ENCODE measurements around the gene MVB12B. TPM values are rescaled to one million over a fixed set of nuclear protein-coding genes. Genes with fewer than 3 reads are reported as not detected.

Gene MVB12B
- total RNA-seq, 1 experiment from 2014 or later, result 3.2 TPM

GRCh38 chr9:126499005-126499910 is 172.6 kb downstream of the MVB12B start:
- Histone ChIP-seq H3K9me3 (no peaks in the 10 kb centered on the region), H3K4me3 (peak overlapping the region; percentile 43), H3K27me3 (no peaks in the 10 kb centered on the region), H3K36me3 (no peaks in the 10 kb centered on the region)
- peak; percentile 31 for DNase-seq

DNA sequence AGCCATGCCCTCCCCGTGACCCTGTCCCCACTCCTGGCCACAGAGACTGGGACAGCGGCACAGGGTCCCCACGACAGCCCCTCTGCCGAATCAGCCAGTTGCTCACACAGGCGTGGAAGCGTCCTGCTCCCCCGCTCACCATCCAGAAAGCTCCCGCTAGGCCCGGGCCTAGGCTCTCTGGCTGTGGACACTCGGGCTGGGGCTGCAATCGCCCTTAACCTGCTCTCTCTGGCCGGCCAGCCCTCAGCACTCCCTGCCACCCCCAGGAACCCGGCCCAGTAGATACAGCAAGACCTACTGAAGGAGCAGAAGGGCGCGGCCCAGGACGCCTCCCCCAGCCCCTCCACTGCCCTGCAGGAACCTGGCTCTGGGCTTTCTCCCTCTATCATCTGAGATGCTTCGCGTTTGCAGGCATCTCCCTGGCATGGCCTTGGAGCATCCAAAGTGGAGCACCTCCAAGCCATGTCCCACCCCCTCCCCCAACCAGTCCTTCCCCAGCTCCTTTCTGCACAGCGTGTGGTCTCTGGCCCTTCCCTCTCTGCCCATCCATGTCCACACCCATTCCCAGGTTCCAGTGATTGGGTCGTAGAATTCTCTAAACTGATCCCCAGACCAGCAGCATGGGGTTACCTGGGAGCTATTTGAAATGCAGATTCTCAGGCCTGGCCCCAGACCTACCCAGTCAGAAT is 173.4 kb downstream of the MVB12B start:
- Histone ChIP-seq H3K27me3 (no peaks in the 10 kb centered on the region), H3K36me3 (no peaks in the 10 kb centered on the region), H3K4me3 (no peak overlapping the region; the same call in 1 of the 2 replicates), H3K9me3 (no peaks in the 10 kb centered on the region)
- no peak for DNase-seq

GRCh38 chr9:126500600-126501382 is 174.2 kb downstream of the MVB12B start:
- H3K36me3 ChIP-seq, result no peaks in the 10 kb centered on the region
- no peaks in the 10 kb centered on the region for H3K9me3 ChIP-seq
- peak; percentile 70 for DNase-seq
- H3K27me3 ChIP-seq, result no peaks in the 10 kb centered on the region
- no peak overlapping the region for H3K4me3 ChIP-seq

DNA sequence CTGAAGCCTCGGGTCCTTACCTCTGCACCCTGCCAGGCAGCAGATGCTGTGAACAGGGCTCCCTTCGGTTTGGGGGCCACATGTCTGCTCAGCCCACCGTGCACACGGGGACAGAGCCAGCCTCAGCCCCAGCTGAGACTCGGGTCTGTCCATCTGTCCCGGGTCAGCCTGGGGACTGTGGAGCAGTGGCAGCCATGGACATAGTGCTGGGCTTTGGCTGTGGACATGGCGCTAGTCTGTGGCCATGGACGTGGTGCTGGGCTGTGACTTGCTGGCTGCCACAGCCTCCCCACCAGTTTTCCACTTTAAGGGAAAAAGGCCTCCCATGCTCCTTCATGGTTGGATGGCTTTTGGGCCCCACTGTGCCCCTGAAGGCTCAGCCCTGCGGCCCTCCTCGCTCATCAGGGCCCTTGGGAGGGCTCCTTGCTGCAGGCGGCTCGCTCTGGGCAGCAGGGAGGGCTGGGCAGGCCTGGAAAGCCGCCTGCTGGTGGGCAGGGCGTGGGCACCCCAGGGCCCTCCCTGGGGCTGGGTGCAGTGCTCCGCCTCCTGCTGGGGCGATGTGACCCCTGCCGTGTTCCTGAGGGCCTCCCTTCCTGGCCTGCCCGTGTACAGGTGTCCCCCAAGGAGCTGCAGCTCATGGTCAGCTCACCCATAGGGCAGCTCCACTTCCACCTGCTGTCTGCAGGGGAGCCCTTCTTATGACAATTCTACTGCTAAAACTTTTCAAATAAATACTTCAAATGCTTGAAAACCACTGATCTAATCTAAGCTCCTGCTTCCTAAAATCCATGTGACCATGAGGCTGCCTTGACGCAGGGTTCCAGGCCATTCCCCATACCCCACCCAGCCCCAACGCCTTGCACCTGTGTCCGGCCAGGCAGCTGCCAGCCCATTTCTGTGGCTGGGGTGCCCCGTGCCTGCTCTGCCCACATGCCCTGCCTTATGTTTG is 175.0 kb downstream of the MVB12B start:
- H3K27me3 ChIP-seq, result no peaks in the 10 kb centered on the region
- no peaks in the 10 kb centered on the region for H3K36me3 ChIP-seq
- H3K4me3 ChIP-seq, result no peak overlapping the region
- no peak for DNase-seq
- H3K9me3 ChIP-seq, result no peaks in the 10 kb centered on the region

DNA sequence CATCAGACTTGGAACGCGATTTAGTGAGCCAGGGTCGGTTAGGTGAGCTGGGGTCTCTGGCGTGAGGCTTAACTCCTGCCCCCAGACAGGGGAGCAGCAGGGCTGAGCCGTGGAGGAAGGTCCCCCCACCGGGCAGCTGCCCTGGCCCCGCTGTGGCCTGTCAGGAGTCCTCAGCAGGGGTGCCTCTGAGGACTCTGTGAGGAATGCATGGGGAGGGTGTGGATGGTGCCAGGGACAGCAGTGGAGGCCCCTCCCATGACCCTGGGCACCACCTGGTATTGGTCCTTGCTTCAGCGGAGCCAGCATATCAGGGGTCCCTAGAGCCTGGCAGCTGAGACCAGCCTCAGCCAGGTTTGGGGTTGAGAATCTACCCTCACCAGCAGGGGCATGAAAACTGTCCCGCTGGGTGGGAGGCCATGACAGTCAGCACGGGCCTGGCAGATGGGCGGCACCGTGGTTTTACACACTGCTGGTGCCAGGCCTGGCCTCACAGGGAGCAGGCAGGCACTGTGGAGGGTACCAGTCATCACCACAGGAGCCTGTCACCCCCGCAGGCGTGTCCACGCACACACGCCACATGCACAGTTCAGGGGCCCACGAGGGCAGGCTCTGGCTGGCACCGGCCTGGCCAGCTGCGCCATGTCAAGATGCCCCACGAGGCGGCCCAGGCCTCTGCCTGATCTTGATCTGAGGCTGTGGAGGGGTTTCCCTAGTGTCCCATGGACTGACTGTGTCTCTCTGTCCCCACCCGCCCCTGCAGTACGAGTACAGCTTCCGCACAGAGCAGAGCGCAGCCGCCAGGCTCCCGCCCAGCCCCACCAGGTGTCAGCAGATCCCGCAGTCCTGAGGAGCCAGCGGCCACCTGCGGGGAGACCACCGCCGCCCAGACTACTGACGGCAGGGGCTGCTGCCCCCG is 176.0 kb downstream of the MVB12B start:
- DNase-seq, result no peak
- Histone ChIP-seq H3K27me3 (no peaks in the 10 kb centered on the region), H3K36me3 (no peaks in the 10 kb centered on the region), H3K4me3 (no peak overlapping the region), H3K9me3 (no peaks in the 10 kb centered on the region)

- no peaks in the 10 kb centered on the region for H3K36me3 ChIP-seq
- H3K4me3 ChIP-seq, result no peak overlapping the region
- no peaks in the 10 kb centered on the region for H3K27me3 ChIP-seq
- H3K9me3 ChIP-seq, result no peaks in the 10 kb centered on the region
- DNase-seq, result no peak
Measured at GRCh38 chr9:126503333-126504085, 176.9 kb downstream of the MVB12B start.

DNA sequence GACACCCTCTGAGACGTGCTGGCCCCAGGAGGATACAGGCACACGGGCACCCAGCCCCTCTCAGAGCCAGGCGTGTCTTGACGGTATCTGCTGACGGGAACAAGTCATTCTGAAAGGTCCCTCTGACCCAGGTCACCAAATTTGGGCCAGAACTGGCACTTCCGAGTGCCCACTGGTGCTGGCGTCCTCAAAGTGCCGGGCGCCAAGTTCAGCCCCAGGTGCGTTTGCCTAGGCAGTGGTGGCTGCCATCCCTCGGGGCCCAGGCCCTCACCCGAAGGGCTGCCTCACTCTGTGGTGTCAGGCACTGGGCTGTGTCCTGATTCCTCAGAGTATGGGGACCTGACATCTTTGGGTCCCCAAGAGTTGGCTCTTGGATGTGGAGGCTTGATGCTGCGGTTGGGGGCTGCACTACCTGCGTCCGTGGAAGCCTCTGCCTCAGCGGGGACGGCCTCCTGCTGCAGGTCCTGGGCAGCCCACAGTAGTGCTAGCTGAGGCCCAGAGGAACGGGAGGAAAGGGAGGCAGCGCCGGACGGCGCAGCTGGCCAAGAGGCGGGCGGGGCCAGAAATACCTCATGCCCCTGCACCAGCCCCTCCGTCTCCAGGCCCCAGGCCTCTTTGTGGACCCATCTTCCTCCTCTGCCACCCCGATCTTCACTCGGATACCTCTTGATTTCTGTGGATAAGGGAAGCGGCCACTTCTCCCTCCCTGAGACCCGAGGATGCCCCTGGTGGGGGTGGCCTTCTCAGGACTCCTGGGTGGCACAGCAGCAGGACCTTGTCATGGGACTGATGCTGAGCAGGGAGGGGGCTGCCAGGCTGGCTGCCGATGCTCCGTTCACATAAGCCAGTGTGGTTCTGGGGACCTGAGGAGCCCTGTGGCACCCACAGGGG is 177.7 kb downstream of the MVB12B start:
- H3K4me3 ChIP-seq, result no peak overlapping the region
- no peaks in the 10 kb centered on the region for H3K27me3 ChIP-seq
- DNase-seq, result no peak
- no peaks in the 10 kb centered on the region for H3K36me3 ChIP-seq
- H3K9me3 ChIP-seq, result no peaks in the 10 kb centered on the region

GRCh38 chr9:126504977-126505455 is 178.4 kb downstream of the MVB12B start:
- no peak overlapping the region for H3K4me3 ChIP-seq
- no peak for DNase-seq

DNA sequence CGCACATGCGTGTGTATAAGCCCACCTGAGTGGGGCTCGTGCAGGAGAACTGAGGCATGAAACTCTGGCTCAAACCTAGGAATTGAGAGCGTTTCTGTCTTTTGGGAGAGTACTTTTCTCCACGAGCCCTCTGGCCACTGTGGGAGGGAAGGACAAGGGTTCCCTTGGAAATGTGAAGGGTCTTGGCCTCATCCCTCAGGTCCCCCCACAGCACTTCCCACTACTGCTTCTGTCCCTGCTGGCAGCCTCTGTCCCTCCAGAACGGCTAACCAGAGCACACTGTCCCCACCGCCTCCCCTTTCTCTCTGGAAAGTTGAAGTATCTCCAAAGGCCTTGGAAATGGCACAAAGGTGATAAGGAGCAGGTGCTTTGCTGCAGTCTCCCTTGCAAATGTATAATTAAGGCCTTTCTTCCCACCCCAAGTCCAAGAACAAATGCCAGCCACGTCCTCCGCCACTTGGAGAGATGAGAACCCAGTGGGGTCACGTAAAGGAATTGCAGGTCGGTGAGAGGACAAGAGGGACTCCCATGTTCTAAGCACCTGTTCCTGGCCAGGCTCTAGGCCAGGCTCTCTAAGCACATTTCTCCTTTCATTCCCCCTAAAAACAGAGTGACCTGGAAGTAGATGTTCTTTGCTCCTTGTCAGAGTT is 179.2 kb downstream of the MVB12B start:
- Histone ChIP-seq H3K27me3 (no peaks in the 10 kb centered on the region), H3K36me3 (no peaks in the 10 kb centered on the region), H3K4me3 (no peak overlapping the region), H3K9me3 (no peaks in the 10 kb centered on the region)
- no peak for DNase-seq

More at GRCh38 chr9:126504977-126505455, 178.4 kb downstream of the MVB12B start:
- Histone ChIP-seq H3K27me3 (no peaks in the 10 kb centered on the region), H3K9me3 (no peaks in the 10 kb centered on the region), H3K36me3 (no peaks in the 10 kb centered on the region)

GRCh38 chr9:126506361-126507317 is 180.0 kb downstream of the MVB12B start:
- Histone ChIP-seq H3K9me3 (no peaks in the 10 kb centered on the region), H3K27me3 (no peaks in the 10 kb centered on the region), H3K4me3 (no peak overlapping the region), H3K36me3 (no peaks in the 10 kb centered on the region)
- no peak for DNase-seq

- Histone ChIP-seq H3K27me3 (no peaks in the 10 kb centered on the region), H3K36me3 (no peaks in the 10 kb centered on the region), H3K9me3 (no peaks in the 10 kb centered on the region), H3K4me3 (no peak overlapping the region)
- DNase-seq, result no peak
Measured at GRCh38 chr9:126507318-126508109, 180.9 kb downstream of the MVB12B start.

All from MG63 (cell line).